Cardiac muscle cell (in vitro differentiated cells and primary cell): ENCODE data around the gene PHYHD1. TPM values are rescaled to one million over a fixed set of nuclear protein-coding genes. Genes with fewer than 3 reads are reported as not detected.

ENCODE experiments used
- DNase-seq, 2 donors: peaks; one replicate each; pipeline versions ENCODE4 v3.0.0 to v3.0.0-alpha.2; 2010 to 2017; ENCODE audit warnings: low read depth in 1 of 2, low spot score in 1 of 2
- H3K27ac ChIP-seq: fragments of 200-600 bp; sonication (generic); 2 replicates; pipeline ENCODE4 v1.5.1; 2016
- H3K27me3 ChIP-seq: fragments of 200-600 bp; sonication (generic); 2 replicates; pipeline ENCODE4 v1.6.0; 2016; ENCODE audit warnings: control low read depth
- H3K36me3 ChIP-seq: fragments of 200-600 bp; sonication (generic); 2 replicates; pipeline ENCODE4 v1.5.1; 2016; ENCODE audit warnings: control low read depth
- H3K4me1 ChIP-seq: fragments of 200-600 bp; sonication (generic); 2 replicates; pipeline ENCODE4 v1.8.1; 2017; ENCODE audit warnings: low read depth, mild to moderate bottlenecking, mixed run types
- H3K4me3 ChIP-seq: fragments of 200-600 bp; sonication (generic); 2 replicates; pipeline ENCODE4 v1.5.1; 2016; ENCODE audit warnings: mild to moderate bottlenecking
- H3K9me3 ChIP-seq: fragments of 200-600 bp; sonication (generic); 2 replicates; pipeline ENCODE4 v1.5.1; 2017; ENCODE audit warnings: low read depth, mild to moderate bottlenecking, control low read depth
- polyA plus RNA-seq: library from polyadenylated mRNA; unstranded; fragments of >200 nt; fragmentation: Nextera tagmentation; extraction: Ambion mirVana; gene quantifications from 2 replicates; pipeline ENCODE4 v1.2.1, GENCODE V29; 2016
- total RNA-seq: library from RNA; depleted of rRNA; stranded (reverse); fragments of >200 nt; gene quantifications from 2 replicates; pipeline ENCODE4 v1.2.3, GENCODE V29; 2016
- TF ChIP-seq, protein P1 (sequence below): IDR thresholded peaks from 2 replicates; pipeline ENCODE4 v1.5.1; 2012; ENCODE audit warnings: low read depth, mild to moderate bottlenecking, low read length

Gene PHYHD1
- total and polyA plus RNA-seq, 2 experiments from 2014 or later = 25.3 to 40.8 TPM

DNA sequence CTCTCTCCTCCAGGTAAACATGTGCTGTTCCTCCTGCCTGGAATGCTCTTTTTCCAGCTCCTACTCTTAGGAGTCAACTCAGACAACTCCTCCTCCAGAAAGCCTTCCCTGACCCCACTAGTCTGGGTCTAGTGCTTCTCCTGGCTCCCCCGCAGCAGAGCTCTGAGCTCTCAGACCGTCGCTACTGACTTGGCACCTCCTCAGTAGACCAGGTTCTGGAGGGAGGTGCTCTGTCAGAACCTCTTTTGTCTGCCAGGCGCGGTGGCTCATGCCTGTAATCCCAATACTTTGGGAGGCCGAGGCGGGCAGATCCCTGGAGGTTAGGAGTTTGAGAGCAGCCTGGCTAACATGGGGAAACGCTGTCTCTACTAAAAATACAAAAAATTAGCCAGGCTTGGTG, 35.4 kb upstream of the PHYHD1 start:
- no peak for DNase-seq
- peaks cover 3% of the 10 kb centered on the region for H3K36me3 ChIP-seq

DNA sequence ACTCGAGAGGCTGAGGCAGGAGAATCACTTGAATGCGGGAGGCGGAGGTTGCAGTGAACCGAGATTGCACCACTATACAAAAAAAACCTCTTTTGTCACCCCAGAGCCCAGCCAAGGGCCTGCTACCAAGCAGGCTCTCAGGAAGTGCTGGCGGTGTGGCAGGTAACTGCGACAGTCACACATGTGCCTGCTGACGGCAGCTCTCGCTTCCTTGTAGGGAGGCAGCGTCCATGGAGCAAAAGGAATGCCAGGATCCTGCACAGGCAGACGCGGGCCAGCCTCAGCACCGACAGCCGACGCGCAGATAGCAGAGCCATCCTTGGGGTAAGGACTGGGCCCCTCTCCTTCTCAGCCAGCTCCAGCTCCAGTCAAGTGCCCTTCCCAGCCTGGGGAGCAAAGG, 35.0 kb upstream of the PHYHD1 start:
- H3K4me1 ChIP-seq = peaks cover 9% of the 10 kb centered on the region
- TF ChIP-seq, protein P1, sequence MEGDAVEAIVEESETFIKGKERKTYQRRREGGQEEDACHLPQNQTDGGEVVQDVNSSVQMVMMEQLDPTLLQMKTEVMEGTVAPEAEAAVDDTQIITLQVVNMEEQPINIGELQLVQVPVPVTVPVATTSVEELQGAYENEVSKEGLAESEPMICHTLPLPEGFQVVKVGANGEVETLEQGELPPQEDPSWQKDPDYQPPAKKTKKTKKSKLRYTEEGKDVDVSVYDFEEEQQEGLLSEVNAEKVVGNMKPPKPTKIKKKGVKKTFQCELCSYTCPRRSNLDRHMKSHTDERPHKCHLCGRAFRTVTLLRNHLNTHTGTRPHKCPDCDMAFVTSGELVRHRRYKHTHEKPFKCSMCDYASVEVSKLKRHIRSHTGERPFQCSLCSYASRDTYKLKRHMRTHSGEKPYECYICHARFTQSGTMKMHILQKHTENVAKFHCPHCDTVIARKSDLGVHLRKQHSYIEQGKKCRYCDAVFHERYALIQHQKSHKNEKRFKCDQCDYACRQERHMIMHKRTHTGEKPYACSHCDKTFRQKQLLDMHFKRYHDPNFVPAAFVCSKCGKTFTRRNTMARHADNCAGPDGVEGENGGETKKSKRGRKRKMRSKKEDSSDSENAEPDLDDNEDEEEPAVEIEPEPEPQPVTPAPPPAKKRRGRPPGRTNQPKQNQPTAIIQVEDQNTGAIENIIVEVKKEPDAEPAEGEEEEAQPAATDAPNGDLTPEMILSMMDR = no peak

More for the DNA sequence above, 35.4 kb upstream of the PHYHD1 start:
- no peaks in the 10 kb centered on the region for H3K27me3 ChIP-seq
- peak overlapping the region; percentile 13 for H3K27ac ChIP-seq
- TF ChIP-seq, protein P1 = no peak
- H3K4me1 ChIP-seq = peaks cover 9% of the 10 kb centered on the region
- no peaks in the 10 kb centered on the region for H3K9me3 ChIP-seq
- no peak overlapping the region for H3K4me3 ChIP-seq

DNA sequence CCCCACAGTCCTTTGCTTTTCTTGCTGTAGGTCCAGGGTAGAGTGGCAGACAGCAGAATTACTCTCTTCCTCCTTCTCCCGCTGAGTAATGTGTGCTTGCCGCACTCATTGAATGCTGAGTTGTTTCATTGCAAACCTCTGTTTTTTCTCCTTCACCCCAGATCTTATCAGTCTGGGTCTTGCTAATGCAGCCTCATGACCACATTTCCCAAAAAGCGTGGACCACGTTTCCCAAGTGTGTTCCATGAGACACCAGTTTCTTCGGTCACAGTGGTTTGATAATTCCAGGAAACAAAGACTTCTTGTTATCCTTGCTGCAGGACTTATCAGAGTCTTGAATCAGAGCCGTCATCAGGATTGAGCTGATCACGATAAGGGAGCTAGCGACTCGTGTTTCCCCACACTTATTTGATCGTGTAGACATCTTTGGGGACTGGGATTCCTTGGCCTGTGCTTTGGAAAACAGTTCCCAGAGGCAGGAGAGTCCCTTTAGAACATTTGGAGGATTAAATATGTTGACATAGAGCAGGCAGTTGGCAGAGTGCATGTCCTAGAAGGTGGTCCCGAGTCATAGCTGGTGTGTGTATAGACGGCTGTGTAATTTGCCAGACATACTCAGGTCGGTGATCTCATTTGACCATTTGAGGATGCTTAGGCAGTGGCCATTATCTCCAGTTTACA, 34.4 kb upstream of the PHYHD1 start:
- Histone ChIP-seq H3K27me3 (no peaks in the 10 kb centered on the region), H3K36me3 (peaks cover 3% of the 10 kb centered on the region), H3K4me1 (peaks cover 9% of the 10 kb centered on the region), H3K4me3 (no peak overlapping the region), H3K9me3 (no peaks in the 10 kb centered on the region), H3K27ac (peak overlapping the region; percentile 27)
- peak in 1 of 2 donors; percentile 83 for DNase-seq
- TF ChIP-seq, protein P1 = no peak

More for the DNA sequence above, 35.0 kb upstream of the PHYHD1 start:
- no peak overlapping the region for H3K4me3 ChIP-seq
- no peaks in the 10 kb centered on the region for H3K9me3 ChIP-seq
- no peaks in the 10 kb centered on the region for H3K27me3 ChIP-seq
- H3K36me3 ChIP-seq = peaks cover 3% of the 10 kb centered on the region
- H3K27ac ChIP-seq = peak overlapping the region; percentile 27
- DNase-seq = no peak

DNA sequence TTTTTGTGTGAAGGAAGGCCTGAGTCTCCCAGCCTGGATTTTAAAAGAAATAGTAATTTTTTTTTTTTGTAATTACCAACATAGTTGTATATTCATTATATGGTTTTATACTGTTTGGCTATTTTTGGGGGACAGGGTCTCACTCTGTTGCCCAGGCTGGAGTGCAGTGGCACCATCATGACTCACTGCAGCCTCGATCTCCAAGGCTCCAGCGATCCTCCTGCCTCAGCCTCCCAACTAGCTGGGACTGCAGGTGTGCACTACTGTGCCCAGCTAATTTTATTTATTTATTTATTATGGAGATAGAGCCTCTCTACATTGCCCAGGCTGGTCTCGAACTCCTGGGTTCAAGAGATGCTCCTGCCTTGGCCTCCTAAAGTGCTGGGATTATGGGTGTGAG, 33.7 kb upstream of the PHYHD1 start:
- H3K27ac ChIP-seq = no peak overlapping the region

DNA sequence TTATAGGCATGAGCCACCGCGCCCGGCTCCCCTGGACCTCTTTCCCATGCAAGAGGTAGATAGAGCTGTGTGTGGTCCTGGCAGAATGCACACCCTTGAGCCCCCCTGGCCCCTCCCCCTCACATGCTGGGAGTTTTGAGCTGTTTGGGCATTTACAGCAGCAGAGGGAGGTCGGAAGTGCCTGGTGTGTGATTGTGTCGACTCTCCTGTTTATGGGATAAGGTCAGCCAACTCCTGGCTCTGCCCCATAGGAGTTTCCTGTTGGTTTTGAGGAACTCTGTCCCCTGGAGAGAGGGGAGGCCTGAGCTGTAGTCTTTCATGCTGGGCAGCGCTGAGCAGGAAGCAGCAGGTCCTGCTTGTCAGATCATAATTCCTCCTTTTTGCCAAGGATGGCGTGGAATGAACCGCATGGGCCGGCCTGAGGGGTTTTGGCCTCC, 32.9 kb upstream of the PHYHD1 start:
- Histone ChIP-seq H3K9me3 (no peaks in the 10 kb centered on the region), H3K4me1 (peaks cover 9% of the 10 kb centered on the region), H3K4me3 (no peak overlapping the region), H3K27me3 (no peaks in the 10 kb centered on the region), H3K27ac (no peak overlapping the region), H3K36me3 (peaks cover 3% of the 10 kb centered on the region)
- TF ChIP-seq, protein P1 = no peak
- peak in 1 of 2 donors; percentile 78 for DNase-seq

More for the DNA sequence above, 33.7 kb upstream of the PHYHD1 start:
- TF ChIP-seq, protein P1 = no peak
- Histone ChIP-seq H3K4me3 (no peak overlapping the region), H3K27me3 (no peaks in the 10 kb centered on the region), H3K4me1 (peaks cover 9% of the 10 kb centered on the region), H3K36me3 (peaks cover 3% of the 10 kb centered on the region), H3K9me3 (no peaks in the 10 kb centered on the region)
- no peak for DNase-seq
